TTC549 (cell line): Measurements from ENCODE around the gene INO80C.
"Not testable (repeated sequence)": the region's sequence is repeated elsewhere in the genome, so short reads cannot be mapped to it uniquely, and the experiment has no call there.

ENCODE experiments used
- FAIRE-seq: peaks from 2 replicates; lab custom pipeline; 2012; peaks lifted over from hg19 to GRCh38; lab: Jason Lieb, UNC

The INO80C gene

GRCh38 chr18:35458677-35459441, 38.9 kb downstream of the INO80C start:
- FAIRE-seq, result no peak

- no peak for FAIRE-seq
Observed at GRCh38 chr18:35458271-35458670, 39.5 kb downstream of the INO80C start.

GRCh38 chr18:35457140-35457704, 40.5 kb downstream of the INO80C start:
- FAIRE-seq, result no peak

GRCh38 chr18:35455926-35456763, 41.6 kb downstream of the INO80C start:
- FAIRE-seq, result no peak

- FAIRE-seq, result no peak
Observed at GRCh38 chr18:35454803-35455202, 43.0 kb downstream of the INO80C start.

- FAIRE-seq, result not testable (repeated sequence)
Observed at GRCh38 chr18:35453065-35453464, 44.7 kb downstream of the INO80C start.

- FAIRE-seq, result no peak
Observed at GRCh38 chr18:35451916-35452315, 45.8 kb downstream of the INO80C start.

- no peak for FAIRE-seq
Observed at GRCh38 chr18:35451032-35451431, 46.7 kb downstream of the INO80C start.

GRCh38 chr18:35444636-35445035, 53.1 kb downstream of the INO80C start:
- no peak for FAIRE-seq

GRCh38 chr18:35443847-35444246, 53.9 kb downstream of the INO80C start:
- no peak for FAIRE-seq

- FAIRE-seq, result no peak
Observed at GRCh38 chr18:35443434-35443833, 54.3 kb downstream of the INO80C start.

- no peak for FAIRE-seq
Observed at GRCh38 chr18:35442701-35443100, 55.1 kb downstream of the INO80C start.

GRCh38 chr18:35441857-35442595, 55.7 kb downstream of the INO80C start:
- no peak for FAIRE-seq

- FAIRE-seq, result no peak
Observed at GRCh38 chr18:35438480-35439234, 59.1 kb downstream of the INO80C start.

GRCh38 chr18:35437836-35438235, 59.9 kb downstream of the INO80C start:
- FAIRE-seq, result no peak

GRCh38 chr18:35436076-35436649, 61.6 kb downstream of the INO80C start:
- FAIRE-seq, result no peak

- FAIRE-seq, result no peak
Observed at GRCh38 chr18:35435401-35435800, 62.4 kb downstream of the INO80C start.

- no peak for FAIRE-seq
Observed at GRCh38 chr18:35432565-35433001, 65.2 kb downstream of the INO80C start.

GRCh38 chr18:35431374-35431741, 66.4 kb downstream of the INO80C start:
- FAIRE-seq, result no peak

- FAIRE-seq, result no peak
Observed at GRCh38 chr18:35430721-35431373, 66.9 kb downstream of the INO80C start.

GRCh38 chr18:35426786-35427185, 71.0 kb downstream of the INO80C start:
- FAIRE-seq, result no peak
